Measurements from ENCODE around the gene OBP2A. TPM values are rescaled to one million over a fixed set of nuclear protein-coding genes. Genes with fewer than 3 reads are reported as not detected.

OBP2A gene
- total and polyA plus RNA-seq, 12 donors = not detected

GRCh38 chr9:135591506-135592330, 45.8 kb downstream of the OBP2A start:
- WGBS, 2 donors = 73 to 76% methylated on average over 22 of the region's 22 CpGs
- peak in 1 of 8 donors; percentile 15 for ATAC-seq
- TF ChIP-seq CTCF (IDR thresholded peaks at IDR 0.05) = no peak
- Histone ChIP-seq H3K4me3 (no peak overlapping the region), H3K9me3 (peaks cover 0 to 15% (median 0%) of the 10 kb centered on the region in 11 donors), H3K27me3 (peaks cover 0 to 22% (median 4%) of the 10 kb centered on the region in 7 donors), H3K4me1 (no peaks in the 10 kb centered on the region), H3K36me3 (no peaks in the 10 kb centered on the region), H3K27ac (no peak overlapping the region)
- intact Hi-C loops (cut with DNase I) = no loop called here
- no peak for DNase-seq

GRCh38 chr9:135592331-135592590, 46.3 kb downstream of the OBP2A start:
- ATAC-seq = no peak
- 59 to 71% methylated on average over 5 of the region's 5 CpGs for WGBS, 2 donors
- Histone ChIP-seq H3K9me3 (peaks cover 0 to 15% (median 0%) of the 10 kb centered on the region in 11 donors), H3K27me3 (peaks cover 0 to 25% (median 6%) of the 10 kb centered on the region in 7 donors), H3K27ac (no peak overlapping the region), H3K4me1 (no peaks in the 10 kb centered on the region), H3K4me3 (no peak overlapping the region), H3K36me3 (no peaks in the 10 kb centered on the region)
- no peak for DNase-seq
- intact Hi-C loops (cut with DNase I) = no loop called here
- TF ChIP-seq CTCF (IDR thresholded peaks at IDR 0.05) = no peak

GRCh38 chr9:135592625-135593024, 46.7 kb downstream of the OBP2A start:
- intact Hi-C loops (cut with DNase I) = no loop called here
- DNase-seq (no peak), ATAC-seq (no peak)
- no peak for TF ChIP-seq CTCF (IDR thresholded peaks at IDR 0.05)
- H3K36me3 ChIP-seq = no peaks in the 10 kb centered on the region
- peaks cover 0 to 15% (median 0%) of the 10 kb centered on the region in 11 donors for H3K9me3 ChIP-seq
- no peak overlapping the region for H3K4me3 ChIP-seq
- 81 to 88% methylated on average over 12 to 13 of the region's 13 CpGs for WGBS, 2 donors
- H3K27ac ChIP-seq = no peak overlapping the region
- H3K27me3 ChIP-seq = peaks cover under 1 to 28% (median 6%) of the 10 kb centered on the region in 7 donors
- H3K4me1 ChIP-seq = no peaks in the 10 kb centered on the region

DNA sequence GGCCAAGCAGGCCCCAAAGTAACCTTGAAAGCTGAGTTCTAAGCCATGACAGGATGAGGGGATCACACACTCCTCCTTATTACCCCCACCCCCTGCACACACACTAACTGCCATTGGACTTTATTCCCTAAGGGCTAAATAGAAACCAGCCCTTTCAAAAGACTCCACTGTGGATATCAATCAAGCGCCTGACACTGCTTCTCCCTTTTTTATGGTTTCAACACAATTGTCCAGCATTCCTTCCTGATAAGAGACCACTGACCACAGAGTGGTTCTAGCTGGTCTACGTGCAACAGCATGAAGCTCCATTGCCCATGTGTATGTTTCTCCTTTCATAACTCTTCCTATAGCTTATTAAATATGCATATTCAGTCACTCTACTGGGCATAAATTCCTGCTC, 50.3 kb downstream of the OBP2A start:
- H3K27ac ChIP-seq = no peak overlapping the region
- peaks cover 4 to 29% (median 15%) of the 10 kb centered on the region in 7 donors for H3K27me3 ChIP-seq
- intact Hi-C loops (cut with DNase I) = no loop called here
- TF ChIP-seq CTCF (IDR thresholded peaks at IDR 0.05) = no peak
- no peaks in the 10 kb centered on the region for H3K4me1 ChIP-seq
- H3K4me3 ChIP-seq = no peak overlapping the region
- peaks cover 0 to 15% (median 0%) of the 10 kb centered on the region in 11 donors for H3K9me3 ChIP-seq
- DNase-seq (no peak), ATAC-seq (no peak)
- H3K36me3 ChIP-seq = no peaks in the 10 kb centered on the region
- 75 to 77% methylated on average over 2 of the region's 2 CpGs for WGBS, 2 donors

Other genes with a start within 250 kb of the OBP2A start
- 10 to 100 TPM; 17.8 to 26.7 (median 20.8) TPM for gene PPP1R26, start 66.3 kb upstream of the OBP2A start, total RNA-seq
- 1 to 10 TPM; 7.5 to 8.9 TPM for gene PPP1R26, start 66.3 kb upstream of the OBP2A start, polyA plus RNA-seq
- 10 to 100 TPM; 37.5 to 52.0 (median 47.8) TPM for gene MRPS2, start 45.4 kb upstream of the OBP2A start, total RNA-seq
- gene MRPS2, start 45.4 kb upstream of the OBP2A start, polyA plus RNA-seq = 10 to 100 TPM; 28.6 to 82.9 TPM
- gene LCN1, start 24.7 kb upstream of the OBP2A start, total RNA-seq = under 1 TPM in 2 of 10 donors, not detected in 8; 0.32 to 0.76 TPM
- gene LCN1, start 24.7 kb upstream of the OBP2A start, polyA plus RNA-seq = under 1 TPM in 1 of 2 donors, not detected in 1; 0.13 TPM
- gene PAEP, start 15.6 kb downstream of the OBP2A start, total RNA-seq = not detected
- not detected for gene PAEP, start 15.6 kb downstream of the OBP2A start, polyA plus RNA-seq
- not detected for gene GLT6D1, start 93.4 kb downstream of the OBP2A start, total RNA-seq
- gene GLT6D1, start 93.4 kb downstream of the OBP2A start, polyA plus RNA-seq = not detected
- gene LCN9, start 117.2 kb downstream of the OBP2A start, total RNA-seq = not detected
- gene LCN9, start 117.2 kb downstream of the OBP2A start, polyA plus RNA-seq = not detected
- gene SOHLH1, start 153.4 kb downstream of the OBP2A start, total RNA-seq = not detected
- not detected for gene SOHLH1, start 153.4 kb downstream of the OBP2A start, polyA plus RNA-seq
- 10 to 100 TPM in 1 of 10 donors, 1 to 10 TPM in 9; 1.9 to 14.1 (median 4.8) TPM for gene KCNT1, start 156.1 kb downstream of the OBP2A start, total RNA-seq
- 1 to 10 TPM in 1 of 2 donors, under 1 TPM in 1; 0.14 to 3.1 TPM for gene KCNT1, start 156.1 kb downstream of the OBP2A start, polyA plus RNA-seq